ENCODE results near the gene CAMSAP2.

DNA sequence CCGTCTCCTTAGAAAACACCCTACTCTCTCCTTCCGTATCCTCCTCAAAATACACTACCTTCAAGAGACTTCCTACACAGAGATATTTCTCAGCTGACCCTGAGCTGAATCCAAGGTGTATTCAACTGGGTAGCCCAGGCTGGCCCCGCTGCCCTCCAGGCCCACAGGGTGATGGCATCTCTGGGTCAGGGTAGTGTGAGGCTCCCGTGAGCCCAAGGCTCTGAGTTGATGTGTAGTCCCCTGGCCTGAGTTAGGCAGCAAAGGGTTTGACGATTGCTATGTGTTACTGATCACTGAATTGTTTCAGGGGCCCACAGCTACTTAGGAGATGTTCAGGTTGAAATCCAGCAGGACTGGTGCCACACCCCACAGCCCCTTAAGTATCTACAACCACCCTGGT lies 162.7 kb downstream of the CAMSAP2 start:
- no peak for TF ChIP-seq EZH2 (IDR thresholded peaks at IDR 0.05; ENCODE audit: insufficient read depth, low read length)
- TF ChIP-seq, protein P1, sequence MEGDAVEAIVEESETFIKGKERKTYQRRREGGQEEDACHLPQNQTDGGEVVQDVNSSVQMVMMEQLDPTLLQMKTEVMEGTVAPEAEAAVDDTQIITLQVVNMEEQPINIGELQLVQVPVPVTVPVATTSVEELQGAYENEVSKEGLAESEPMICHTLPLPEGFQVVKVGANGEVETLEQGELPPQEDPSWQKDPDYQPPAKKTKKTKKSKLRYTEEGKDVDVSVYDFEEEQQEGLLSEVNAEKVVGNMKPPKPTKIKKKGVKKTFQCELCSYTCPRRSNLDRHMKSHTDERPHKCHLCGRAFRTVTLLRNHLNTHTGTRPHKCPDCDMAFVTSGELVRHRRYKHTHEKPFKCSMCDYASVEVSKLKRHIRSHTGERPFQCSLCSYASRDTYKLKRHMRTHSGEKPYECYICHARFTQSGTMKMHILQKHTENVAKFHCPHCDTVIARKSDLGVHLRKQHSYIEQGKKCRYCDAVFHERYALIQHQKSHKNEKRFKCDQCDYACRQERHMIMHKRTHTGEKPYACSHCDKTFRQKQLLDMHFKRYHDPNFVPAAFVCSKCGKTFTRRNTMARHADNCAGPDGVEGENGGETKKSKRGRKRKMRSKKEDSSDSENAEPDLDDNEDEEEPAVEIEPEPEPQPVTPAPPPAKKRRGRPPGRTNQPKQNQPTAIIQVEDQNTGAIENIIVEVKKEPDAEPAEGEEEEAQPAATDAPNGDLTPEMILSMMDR (IDR thresholded peaks at IDR 0.05; ENCODE audit: insufficient read depth, low read depth, low read length) = no peak
